HCT116 (cell line): ENCODE measurements around the gene ARMC12.

Experiments
- CEBPB ChIP-seq: IDR thresholded peaks from 2 replicates; pipeline ENCODE4 v1.6.1; 2012; ENCODE audit warnings: low read depth
- EGR1 ChIP-seq: IDR thresholded peaks from 2 replicates; pipeline ENCODE4 v1.6.1; 2012; ENCODE audit warnings: low read depth
- EZH2 ChIP-seq: fragments of 200-600 bp; sonication (generic); IDR thresholded peaks from 2 replicates; pipeline ENCODE4 v1.6.1; 2017; ENCODE audit warnings: antibody characterized with exemption, mixed run types
- EZH2phosphoT487 ChIP-seq: fragments of 200-600 bp; IDR thresholded peaks from 2 replicates; pipeline ENCODE4 v1.6.1; 2018; ENCODE audit warnings: antibody characterized with exemption, borderline replicate concordance
- FOSL1 ChIP-seq: IDR thresholded peaks from 2 replicates; pipeline ENCODE4 v1.6.1; 2012; ENCODE audit warnings: low read depth
- JUND ChIP-seq: IDR thresholded peaks from 2 replicates; pipeline ENCODE4 v1.6.1; 2012
- POLR2A ChIP-seq: IDR thresholded peaks from 2 replicates; pipeline ENCODE4 v1.7.0; 2011; ENCODE audit warnings: borderline replicate concordance; ENCODE audit not compliant: insufficient read depth, insufficient read length; ENCODE audit errors: extremely low read depth
- POLR2AphosphoS5 ChIP-seq: IDR thresholded peaks from 2 replicates; pipeline ENCODE4 v1.6.1; 2011; ENCODE audit warnings: mild to moderate bottlenecking, low read depth, low read length, moderate library complexity
- RAD21 ChIP-seq: IDR thresholded peaks from 2 replicates; pipeline ENCODE4 v1.6.1; 2012; ENCODE audit warnings: low read depth, mild to moderate bottlenecking
- SP1 ChIP-seq: IDR thresholded peaks from 2 replicates; pipeline ENCODE4 v1.6.1; 2012; ENCODE audit warnings: low read depth
- YY1 ChIP-seq: IDR thresholded peaks from 2 replicates; pipeline ENCODE4 v1.6.1; 2011; ENCODE audit warnings: low read length, low read depth, moderate library complexity, mild to moderate bottlenecking; ENCODE audit not compliant: insufficient replicate concordance; ENCODE audit errors: extremely low read depth
- TF ChIP-seq, protein P1 (sequence below), 3 experiments: fragments of 200-600 bp in 1 of 3; sonication (generic) in 1 of 3; IDR thresholded peaks in 2 of 3; conservative IDR thresholded peaks in 1 of 3; 2 replicates each; pipeline ENCODE4 v1.5.1; 2012 to 2017; ENCODE audit warnings: low read depth in 2 of 3, low read length in 2 of 3, antibody characterized with exemption in 1 of 3, borderline replicate concordance in 1 of 3, control low read depth in 1 of 3, mild to moderate bottlenecking in 1 of 3, mixed read lengths in 1 of 3, mixed run types in 1 of 3, moderate library complexity in 1 of 3; ENCODE audit not compliant: insufficient read depth in 1 of 3
- TF ChIP-seq, protein P2 (sequence below): IDR thresholded peaks from 2 replicates; pipeline ENCODE4 v1.6.1; 2012

- TF ChIP-seq, protein P1, sequence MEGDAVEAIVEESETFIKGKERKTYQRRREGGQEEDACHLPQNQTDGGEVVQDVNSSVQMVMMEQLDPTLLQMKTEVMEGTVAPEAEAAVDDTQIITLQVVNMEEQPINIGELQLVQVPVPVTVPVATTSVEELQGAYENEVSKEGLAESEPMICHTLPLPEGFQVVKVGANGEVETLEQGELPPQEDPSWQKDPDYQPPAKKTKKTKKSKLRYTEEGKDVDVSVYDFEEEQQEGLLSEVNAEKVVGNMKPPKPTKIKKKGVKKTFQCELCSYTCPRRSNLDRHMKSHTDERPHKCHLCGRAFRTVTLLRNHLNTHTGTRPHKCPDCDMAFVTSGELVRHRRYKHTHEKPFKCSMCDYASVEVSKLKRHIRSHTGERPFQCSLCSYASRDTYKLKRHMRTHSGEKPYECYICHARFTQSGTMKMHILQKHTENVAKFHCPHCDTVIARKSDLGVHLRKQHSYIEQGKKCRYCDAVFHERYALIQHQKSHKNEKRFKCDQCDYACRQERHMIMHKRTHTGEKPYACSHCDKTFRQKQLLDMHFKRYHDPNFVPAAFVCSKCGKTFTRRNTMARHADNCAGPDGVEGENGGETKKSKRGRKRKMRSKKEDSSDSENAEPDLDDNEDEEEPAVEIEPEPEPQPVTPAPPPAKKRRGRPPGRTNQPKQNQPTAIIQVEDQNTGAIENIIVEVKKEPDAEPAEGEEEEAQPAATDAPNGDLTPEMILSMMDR (IDR thresholded peaks at IDR 0.05 in 2 of 3, conservative IDR thresholded peaks at IDR 0.05 in 1 of 3; ENCODE audit: borderline replicate concordance in 1 of 3, insufficient read depth in 1 of 3, low read depth in 2 of 3, low read length in 2 of 3) = no peak
- TF ChIP-seq YY1 = no peak
- no peak for TF ChIP-seq SP1
- TF ChIP-seq EZH2phosphoT487 = no peak
- TF ChIP-seq POLR2A = no peak
- TF ChIP-seq FOSL1 = no peak
- TF ChIP-seq POLR2AphosphoS5 = no peak
- TF ChIP-seq JUND = no peak
- TF ChIP-seq, protein P2, sequence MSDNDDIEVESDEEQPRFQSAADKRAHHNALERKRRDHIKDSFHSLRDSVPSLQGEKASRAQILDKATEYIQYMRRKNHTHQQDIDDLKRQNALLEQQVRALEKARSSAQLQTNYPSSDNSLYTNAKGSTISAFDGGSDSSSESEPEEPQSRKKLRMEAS = no peak
- no peak for TF ChIP-seq EZH2
- no peak for TF ChIP-seq CEBPB
- TF ChIP-seq EGR1 = no peak
- TF ChIP-seq RAD21 = no peak
Measured at GRCh38 chr6:35784200-35784599, 47.4 kb downstream of the ARMC12 start.
